Measurements from ENCODE around the gene PDX1. TPM values are rescaled to one million over a fixed set of nuclear protein-coding genes. Genes with fewer than 3 reads are reported as not detected.

Gene PDX1
- polyA plus RNA-seq, 1 of the 3 experiments (the other 2 are of a cell fraction): not detected

DNA sequence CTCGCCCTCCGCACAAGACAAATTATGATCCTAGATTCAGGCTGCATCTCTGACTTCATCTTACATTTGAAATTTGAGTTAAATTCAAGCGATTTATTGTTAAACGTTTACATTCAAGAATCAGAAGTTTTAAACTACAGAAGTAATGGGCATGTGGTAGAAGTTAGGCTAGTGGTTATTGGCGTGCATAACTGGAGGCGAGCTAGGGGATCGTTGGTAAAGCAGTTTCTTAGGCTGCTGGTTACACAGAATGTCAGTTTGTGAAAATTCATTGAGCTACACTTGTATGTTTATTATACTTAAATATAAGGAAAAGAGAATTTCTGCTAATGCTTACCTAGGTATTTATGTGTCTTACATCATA is 50.0 kb downstream of the PDX1 start (continued):
- TF ChIP-seq, protein P1, sequence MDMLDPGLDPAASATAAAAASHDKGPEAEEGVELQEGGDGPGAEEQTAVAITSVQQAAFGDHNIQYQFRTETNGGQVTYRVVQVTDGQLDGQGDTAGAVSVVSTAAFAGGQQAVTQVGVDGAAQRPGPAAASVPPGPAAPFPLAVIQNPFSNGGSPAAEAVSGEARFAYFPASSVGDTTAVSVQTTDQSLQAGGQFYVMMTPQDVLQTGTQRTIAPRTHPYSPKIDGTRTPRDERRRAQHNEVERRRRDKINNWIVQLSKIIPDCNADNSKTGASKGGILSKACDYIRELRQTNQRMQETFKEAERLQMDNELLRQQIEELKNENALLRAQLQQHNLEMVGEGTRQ (IDR thresholded peaks at IDR 0.05; ENCODE audit: borderline replicate concordance, low read depth, low read length): no peak

DNA sequence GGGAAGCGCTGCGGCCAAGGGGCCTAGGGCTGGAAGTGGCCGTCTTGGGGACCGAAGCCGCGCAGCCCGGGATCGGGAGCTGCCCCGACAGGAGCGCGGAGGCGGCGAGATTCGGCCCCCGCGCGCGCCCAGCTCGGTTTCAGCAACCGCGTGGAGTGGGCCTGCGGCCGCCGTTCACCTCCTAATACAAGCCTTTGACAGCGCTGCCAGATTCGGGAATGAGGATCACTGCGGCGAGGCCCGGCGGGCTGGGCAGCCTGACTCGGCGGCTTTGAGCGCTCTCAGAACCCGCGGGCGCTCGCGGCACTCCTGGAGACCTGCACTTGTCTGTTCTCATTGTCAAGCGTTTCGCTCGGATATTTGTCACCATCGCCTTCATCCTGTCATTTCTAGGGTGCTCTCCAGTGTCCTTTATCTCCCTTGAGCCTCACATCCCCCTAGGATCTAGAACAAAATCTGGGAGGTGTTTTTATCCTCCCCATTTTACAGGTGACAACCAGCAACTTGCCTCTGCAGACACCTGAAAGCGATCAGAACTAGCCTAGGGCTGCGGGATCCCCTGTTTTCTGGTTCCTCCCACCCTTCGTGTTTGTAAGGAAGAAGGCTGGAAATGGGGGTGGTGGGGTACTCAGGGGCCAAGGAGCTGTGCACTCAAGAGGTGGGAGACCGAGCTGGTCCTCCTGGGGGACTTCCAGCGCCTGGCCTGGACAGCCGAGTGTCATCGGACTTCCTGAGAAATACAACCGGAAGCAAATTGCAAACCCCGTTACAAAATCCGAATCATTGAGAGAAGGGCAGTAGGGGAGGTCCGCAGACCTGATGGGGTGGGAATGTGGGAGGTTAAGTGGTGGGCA is 50.8 kb downstream of the PDX1 start:
- CTCF ChIA-PET: interaction anchor here (0.9 to 1.7 kb wide), 4 partner anchors 14 to 608 kb away, joined by 3 to 10 read pairs (median 8); no protein-coding TSS in a partner anchor
- POLR2A ChIA-PET: no interaction called here
- H3K36me3 ChIP-seq (replicated peaks in 1 of 2; ENCODE audit: control insufficient read depth in 1 of 2, insufficient read depth in 2 of 2, low read length in 1 of 2): no peaks in the 10 kb centered on the region
- no peaks in the 10 kb centered on the region for H3K79me2 ChIP-seq (ENCODE audit: insufficient read depth)
- H3K27ac ChIP-seq (ENCODE audit: low read depth in 2 of 2, low read length in 1 of 2): no peak overlapping the region
- no peaks in the 10 kb centered on the region for H3K9me2 ChIP-seq
- no peak overlapping the region for H3K9ac ChIP-seq
- H4K20me1 ChIP-seq (ENCODE audit: insufficient read depth): no peaks in the 10 kb centered on the region
- peaks cover 99% of the 10 kb centered on the region for H3K27me3 ChIP-seq (ENCODE audit: insufficient read depth)
- H3K4me3 ChIP-seq (ENCODE audit: low read depth in 2 of 2, low read length in 1 of 2): no peak overlapping the region
- no peaks in the 10 kb centered on the region for H3K9me3 ChIP-seq
- no peaks in the 10 kb centered on the region for H3K4me1 ChIP-seq (ENCODE audit: control insufficient read depth in 1 of 2, insufficient read depth in 2 of 2, low read depth in 1 of 2, low read length in 1 of 2)
- 11% methylated on average over 22 of the region's 53 CpGs for WGBS (ENCODE audit: low lambda C conversion rate)
- peak; percentile 19 for DNase-seq
- no peak overlapping the region for H2AFZ ChIP-seq (ENCODE audit: low read depth)
- TF ChIP-seq EZH2phosphoT487 (IDR thresholded peaks at IDR 0.05; ENCODE audit: borderline replicate concordance, low read depth): peak; percentile 91; the same call in 1 of the 2 replicates
- TF ChIP-seq, protein P2, sequence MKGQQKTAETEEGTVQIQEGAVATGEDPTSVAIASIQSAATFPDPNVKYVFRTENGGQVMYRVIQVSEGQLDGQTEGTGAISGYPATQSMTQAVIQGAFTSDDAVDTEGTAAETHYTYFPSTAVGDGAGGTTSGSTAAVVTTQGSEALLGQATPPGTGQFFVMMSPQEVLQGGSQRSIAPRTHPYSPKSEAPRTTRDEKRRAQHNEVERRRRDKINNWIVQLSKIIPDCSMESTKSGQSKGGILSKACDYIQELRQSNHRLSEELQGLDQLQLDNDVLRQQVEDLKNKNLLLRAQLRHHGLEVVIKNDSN (IDR thresholded peaks at IDR 0.05; ENCODE audit: borderline replicate concordance, low read depth): no peak
- H3K4me2 ChIP-seq: no peak overlapping the region
- H3F3A ChIP-seq (replicated peaks; ENCODE audit: insufficient read depth): no peaks in the 10 kb centered on the region

DNA sequence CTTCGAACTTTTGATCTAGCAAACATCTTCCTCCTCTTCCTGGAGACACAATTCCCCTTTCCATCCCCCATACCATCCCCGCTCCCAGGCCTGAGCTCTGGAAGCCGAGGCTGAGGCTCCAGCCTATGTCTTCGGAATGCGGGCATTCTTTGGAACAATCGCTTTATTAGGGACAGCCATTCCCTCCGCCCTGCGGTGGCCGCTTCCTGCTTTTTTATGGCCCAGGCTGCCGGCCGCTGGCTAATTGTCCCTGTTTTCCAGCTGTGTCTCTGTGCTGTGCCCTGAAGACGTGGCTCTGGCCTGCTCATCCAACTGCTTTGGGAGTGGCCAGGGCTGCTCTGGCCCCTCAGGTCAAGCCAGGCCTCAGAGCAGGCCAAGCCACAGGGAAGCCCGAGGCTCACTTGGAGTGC is 51.4 kb downstream of the PDX1 start:
- DNase-seq: peak; percentile 12
- 20% methylated on average over 13 of the region's 13 CpGs for WGBS (ENCODE audit: low lambda C conversion rate)
- Histone ChIP-seq H3K4me2 (no peak overlapping the region), H3K9ac (no peak overlapping the region), H3K36me3 (replicated peaks in 1 of 2; ENCODE audit: control insufficient read depth in 1 of 2, insufficient read depth in 2 of 2, low read length in 1 of 2) (no peaks in the 10 kb centered on the region), H3F3A (replicated peaks; ENCODE audit: insufficient read depth) (no peaks in the 10 kb centered on the region), H3K79me2 (ENCODE audit: insufficient read depth) (no peaks in the 10 kb centered on the region), H3K27ac (ENCODE audit: low read depth in 2 of 2, low read length in 1 of 2) (no peak overlapping the region), H2AFZ (ENCODE audit: low read depth) (no peak overlapping the region), H3K4me3 (ENCODE audit: low read depth in 2 of 2, low read length in 1 of 2) (no peak overlapping the region), H3K27me3 (ENCODE audit: insufficient read depth) (peaks cover 99% of the 10 kb centered on the region), H3K4me1 (ENCODE audit: control insufficient read depth in 1 of 2, insufficient read depth in 2 of 2, low read depth in 1 of 2, low read length in 1 of 2) (no peaks in the 10 kb centered on the region), H3K9me2 (no peaks in the 10 kb centered on the region), H3K9me3 (no peaks in the 10 kb centered on the region), H4K20me1 (ENCODE audit: insufficient read depth) (no peaks in the 10 kb centered on the region)
- CTCF ChIA-PET: interaction anchor here (0.9 to 1.7 kb wide), 3 partner anchors 9 to 145 kb away, joined by 3 to 10 read pairs (median 8); no protein-coding TSS in a partner anchor
- POLR2A ChIA-PET: no interaction called here
- TF ChIP-seq TCF12 (IDR thresholded peaks at IDR 0.05): no peak
- TF ChIP-seq CHD2 (IDR thresholded peaks at IDR 0.05; ENCODE audit: low read length, partially characterized antibody): no peak
- TF ChIP-seq POLR2AphosphoS5 (IDR thresholded peaks at IDR 0.05; ENCODE audit: low read depth, low read length): no peak
- no peak for TF ChIP-seq MXI1 (IDR thresholded peaks at IDR 0.05; ENCODE audit: low read depth, low read length)
- TF ChIP-seq FOSL2 (IDR thresholded peaks at IDR 0.05; ENCODE audit: borderline replicate concordance, low read depth): no peak
- TF ChIP-seq, protein P3, sequence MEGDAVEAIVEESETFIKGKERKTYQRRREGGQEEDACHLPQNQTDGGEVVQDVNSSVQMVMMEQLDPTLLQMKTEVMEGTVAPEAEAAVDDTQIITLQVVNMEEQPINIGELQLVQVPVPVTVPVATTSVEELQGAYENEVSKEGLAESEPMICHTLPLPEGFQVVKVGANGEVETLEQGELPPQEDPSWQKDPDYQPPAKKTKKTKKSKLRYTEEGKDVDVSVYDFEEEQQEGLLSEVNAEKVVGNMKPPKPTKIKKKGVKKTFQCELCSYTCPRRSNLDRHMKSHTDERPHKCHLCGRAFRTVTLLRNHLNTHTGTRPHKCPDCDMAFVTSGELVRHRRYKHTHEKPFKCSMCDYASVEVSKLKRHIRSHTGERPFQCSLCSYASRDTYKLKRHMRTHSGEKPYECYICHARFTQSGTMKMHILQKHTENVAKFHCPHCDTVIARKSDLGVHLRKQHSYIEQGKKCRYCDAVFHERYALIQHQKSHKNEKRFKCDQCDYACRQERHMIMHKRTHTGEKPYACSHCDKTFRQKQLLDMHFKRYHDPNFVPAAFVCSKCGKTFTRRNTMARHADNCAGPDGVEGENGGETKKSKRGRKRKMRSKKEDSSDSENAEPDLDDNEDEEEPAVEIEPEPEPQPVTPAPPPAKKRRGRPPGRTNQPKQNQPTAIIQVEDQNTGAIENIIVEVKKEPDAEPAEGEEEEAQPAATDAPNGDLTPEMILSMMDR (IDR thresholded peaks at IDR 0.05): no peak
- TF ChIP-seq, protein P4, sequence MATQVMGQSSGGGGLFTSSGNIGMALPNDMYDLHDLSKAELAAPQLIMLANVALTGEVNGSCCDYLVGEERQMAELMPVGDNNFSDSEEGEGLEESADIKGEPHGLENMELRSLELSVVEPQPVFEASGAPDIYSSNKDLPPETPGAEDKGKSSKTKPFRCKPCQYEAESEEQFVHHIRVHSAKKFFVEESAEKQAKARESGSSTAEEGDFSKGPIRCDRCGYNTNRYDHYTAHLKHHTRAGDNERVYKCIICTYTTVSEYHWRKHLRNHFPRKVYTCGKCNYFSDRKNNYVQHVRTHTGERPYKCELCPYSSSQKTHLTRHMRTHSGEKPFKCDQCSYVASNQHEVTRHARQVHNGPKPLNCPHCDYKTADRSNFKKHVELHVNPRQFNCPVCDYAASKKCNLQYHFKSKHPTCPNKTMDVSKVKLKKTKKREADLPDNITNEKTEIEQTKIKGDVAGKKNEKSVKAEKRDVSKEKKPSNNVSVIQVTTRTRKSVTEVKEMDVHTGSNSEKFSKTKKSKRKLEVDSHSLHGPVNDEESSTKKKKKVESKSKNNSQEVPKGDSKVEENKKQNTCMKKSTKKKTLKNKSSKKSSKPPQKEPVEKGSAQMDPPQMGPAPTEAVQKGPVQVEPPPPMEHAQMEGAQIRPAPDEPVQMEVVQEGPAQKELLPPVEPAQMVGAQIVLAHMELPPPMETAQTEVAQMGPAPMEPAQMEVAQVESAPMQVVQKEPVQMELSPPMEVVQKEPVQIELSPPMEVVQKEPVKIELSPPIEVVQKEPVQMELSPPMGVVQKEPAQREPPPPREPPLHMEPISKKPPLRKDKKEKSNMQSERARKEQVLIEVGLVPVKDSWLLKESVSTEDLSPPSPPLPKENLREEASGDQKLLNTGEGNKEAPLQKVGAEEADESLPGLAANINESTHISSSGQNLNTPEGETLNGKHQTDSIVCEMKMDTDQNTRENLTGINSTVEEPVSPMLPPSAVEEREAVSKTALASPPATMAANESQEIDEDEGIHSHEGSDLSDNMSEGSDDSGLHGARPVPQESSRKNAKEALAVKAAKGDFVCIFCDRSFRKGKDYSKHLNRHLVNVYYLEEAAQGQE (IDR thresholded peaks at IDR 0.05; ENCODE audit: low read depth, low read length): no peak
- no peak for TF ChIP-seq TEAD4 (IDR thresholded peaks at IDR 0.05; ENCODE audit: borderline replicate concordance, insufficient read depth)
- TF ChIP-seq SIN3A (IDR thresholded peaks at IDR 0.05; ENCODE audit: borderline replicate concordance, low read depth, low read length): no peak
- TF ChIP-seq TAF1 (IDR thresholded peaks at IDR 0.05; ENCODE audit: borderline replicate concordance, low read depth, low read length): no peak
- no peak for TF ChIP-seq EP300 (IDR thresholded peaks at IDR 0.05; ENCODE audit: borderline replicate concordance in 1 of 2, low read depth in 1 of 2, low read length in 1 of 2)
- TF ChIP-seq GABPA (IDR thresholded peaks at IDR 0.05; ENCODE audit: low read depth): no peak
- TF ChIP-seq YY1 (IDR thresholded peaks at IDR 0.05; ENCODE audit: low read depth): no peak
